ENCODE results near the gene POLR3A.
"Not testable (repeated sequence)": the region's sequence is repeated elsewhere in the genome, so short reads cannot be mapped to it uniquely, and the experiment has no call there.

POLR3A gene

DNA sequence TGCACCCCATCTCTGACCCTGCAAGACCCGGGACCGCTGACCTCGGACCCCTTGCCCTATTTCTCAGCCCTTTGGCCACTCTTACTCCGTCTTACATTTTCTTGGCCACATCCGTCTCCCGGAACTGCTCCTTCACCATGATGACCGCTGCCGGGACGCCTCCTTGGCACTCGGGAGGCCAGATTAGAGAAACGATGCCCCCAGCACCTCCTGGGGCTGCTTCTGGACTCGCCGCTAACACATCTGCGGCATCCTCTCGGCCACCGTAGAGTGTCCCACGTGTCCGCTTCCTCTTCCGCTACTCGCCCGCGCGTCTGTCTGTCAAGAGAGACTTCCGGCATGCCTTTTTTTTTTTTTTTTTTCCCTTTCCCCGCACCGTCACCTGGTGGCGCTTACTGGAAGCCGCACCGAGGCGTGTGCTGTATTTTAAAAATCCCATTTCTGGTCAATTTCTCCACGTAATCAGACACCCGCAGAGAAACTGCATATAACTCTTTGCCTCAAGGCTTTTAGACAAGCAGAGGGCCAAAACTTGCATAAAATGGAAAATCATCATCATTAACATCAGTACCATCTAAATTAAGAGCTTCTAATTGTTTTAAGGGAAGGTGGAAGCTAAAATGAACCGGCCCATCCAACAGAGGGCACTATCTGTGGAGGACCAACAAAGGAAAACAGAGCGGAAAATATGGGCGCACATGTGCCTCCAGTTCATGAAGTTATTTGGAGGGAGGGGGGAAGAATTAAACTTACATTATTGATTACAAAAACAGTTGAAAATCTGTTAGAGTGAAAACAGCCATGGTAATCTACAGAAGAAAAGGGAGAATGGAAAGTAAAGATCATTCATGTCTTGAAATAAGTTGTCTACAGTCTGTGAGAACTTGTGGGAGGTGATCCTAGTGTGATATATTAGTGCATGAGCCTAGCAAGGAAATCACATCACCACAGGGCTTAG, at the start of gene POLR3A:
Gene POLR3A (minus strand): TSS at position 247 of the 958 bp plus-strand sequence. CDS start 108 bp downstream, at position 139.
- TF ChIP-seq, protein P1, sequence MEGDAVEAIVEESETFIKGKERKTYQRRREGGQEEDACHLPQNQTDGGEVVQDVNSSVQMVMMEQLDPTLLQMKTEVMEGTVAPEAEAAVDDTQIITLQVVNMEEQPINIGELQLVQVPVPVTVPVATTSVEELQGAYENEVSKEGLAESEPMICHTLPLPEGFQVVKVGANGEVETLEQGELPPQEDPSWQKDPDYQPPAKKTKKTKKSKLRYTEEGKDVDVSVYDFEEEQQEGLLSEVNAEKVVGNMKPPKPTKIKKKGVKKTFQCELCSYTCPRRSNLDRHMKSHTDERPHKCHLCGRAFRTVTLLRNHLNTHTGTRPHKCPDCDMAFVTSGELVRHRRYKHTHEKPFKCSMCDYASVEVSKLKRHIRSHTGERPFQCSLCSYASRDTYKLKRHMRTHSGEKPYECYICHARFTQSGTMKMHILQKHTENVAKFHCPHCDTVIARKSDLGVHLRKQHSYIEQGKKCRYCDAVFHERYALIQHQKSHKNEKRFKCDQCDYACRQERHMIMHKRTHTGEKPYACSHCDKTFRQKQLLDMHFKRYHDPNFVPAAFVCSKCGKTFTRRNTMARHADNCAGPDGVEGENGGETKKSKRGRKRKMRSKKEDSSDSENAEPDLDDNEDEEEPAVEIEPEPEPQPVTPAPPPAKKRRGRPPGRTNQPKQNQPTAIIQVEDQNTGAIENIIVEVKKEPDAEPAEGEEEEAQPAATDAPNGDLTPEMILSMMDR (IDR thresholded peaks at IDR 0.05; ENCODE audit: extremely low read depth, missing control alignments), result peak; percentile 56

DNA sequence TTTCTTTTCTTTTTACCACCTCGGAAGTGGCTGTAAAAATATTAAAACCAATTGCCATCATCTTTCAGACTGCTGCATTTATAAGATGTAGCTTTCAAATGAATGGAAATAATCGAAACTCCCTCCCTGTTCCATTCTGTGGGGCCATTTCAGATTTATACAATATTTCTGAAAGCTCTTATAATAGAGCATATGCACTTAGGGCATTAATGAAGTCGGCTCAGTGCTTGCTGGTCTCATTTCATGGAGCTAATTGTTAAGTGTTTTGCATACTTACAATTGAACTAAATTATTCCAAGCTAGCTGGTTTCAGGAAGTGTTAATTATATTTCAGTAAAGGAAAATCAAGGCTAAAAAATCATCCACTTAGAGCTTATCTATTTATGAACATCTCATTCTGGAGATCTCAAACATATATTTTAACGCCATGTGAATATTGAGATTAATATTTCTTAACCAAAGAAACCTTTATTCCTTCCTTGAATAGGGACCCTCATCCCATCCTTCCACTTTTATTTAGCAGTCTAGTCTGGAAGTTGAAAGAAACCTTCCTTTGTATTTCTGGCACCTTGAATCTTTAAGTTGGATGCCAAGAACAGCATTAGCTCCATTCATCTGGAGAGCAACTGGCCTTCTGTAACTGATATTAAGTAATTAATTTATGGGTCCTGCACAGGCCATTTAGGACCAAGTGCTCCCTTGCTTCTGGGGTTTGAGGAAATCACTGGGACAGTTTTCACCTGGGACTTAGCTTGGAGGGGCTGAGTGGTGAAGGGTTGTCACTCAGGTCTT, 49.4 kb upstream of the POLR3A start:
- no peak for DNase-seq (ENCODE audit: low spot score)
- TF ChIP-seq, protein P1 (IDR thresholded peaks at IDR 0.05; ENCODE audit: extremely low read depth, missing control alignments), result no peak

More for the DNA sequence above, at the start of gene POLR3A:
- DNase-seq (ENCODE audit: low spot score), result peak; percentile 89

DNA sequence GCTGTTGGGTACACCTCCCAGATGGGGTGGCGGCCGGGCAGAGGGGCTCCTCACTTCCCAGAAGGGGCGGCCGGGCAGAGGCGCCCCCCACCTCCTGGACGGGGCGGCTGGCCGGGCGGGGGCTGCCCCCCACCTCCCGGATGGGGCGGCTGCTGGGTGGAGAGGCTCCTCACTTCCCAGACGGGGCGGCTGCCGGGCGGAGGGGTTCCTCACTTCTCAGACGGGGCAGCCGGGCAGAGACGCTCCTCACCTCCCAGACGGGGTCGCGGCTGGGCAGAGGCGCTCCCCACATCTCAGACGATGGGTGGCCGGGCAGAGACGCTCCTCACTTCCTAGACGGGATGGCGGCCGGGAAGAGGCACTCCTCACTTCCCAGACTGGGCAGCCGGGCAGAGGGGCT, 46.5 kb upstream of the POLR3A start:
- not testable (repeated sequence) for DNase-seq (ENCODE audit: low spot score)

DNA sequence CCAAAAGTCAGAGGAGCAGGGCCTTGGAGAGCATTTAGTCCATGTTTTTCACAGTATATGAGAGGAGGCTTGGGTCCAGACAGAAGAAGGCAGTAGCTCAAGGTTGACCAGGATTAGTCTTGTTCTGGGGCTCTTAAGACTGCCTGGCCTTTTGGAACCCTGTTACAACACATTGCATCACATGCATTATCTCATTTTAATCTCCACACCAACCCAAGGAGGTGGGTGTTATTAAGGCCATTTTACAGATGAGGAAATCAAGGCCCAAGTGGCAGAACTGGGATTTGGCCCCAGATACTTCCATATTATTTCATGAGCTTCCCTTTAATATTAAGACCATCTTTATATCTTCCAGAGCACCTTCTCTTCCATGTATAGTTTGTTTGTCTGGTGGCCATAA, 43.2 kb upstream of the POLR3A start:
- DNase-seq (ENCODE audit: low spot score), result no peak
- TF ChIP-seq, protein P1 (IDR thresholded peaks at IDR 0.05; ENCODE audit: extremely low read depth, missing control alignments), result no peak

DNA sequence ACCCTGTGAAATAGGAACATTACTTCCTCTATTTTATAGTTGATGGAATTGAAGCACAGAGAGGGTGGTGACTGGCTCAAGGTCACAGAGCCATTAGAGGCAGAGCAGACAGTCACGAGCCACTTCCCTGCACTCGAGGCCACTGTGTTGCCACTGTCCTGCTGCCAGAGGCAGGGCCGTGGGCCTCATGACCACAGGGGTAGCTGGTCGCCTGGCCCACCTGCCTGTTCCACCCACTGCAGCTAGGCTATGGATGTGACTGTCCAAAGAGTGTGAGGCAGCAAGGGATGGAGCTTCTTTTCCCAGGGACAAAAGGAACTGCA, 42.5 kb upstream of the POLR3A start:
- TF ChIP-seq, protein P1 (IDR thresholded peaks at IDR 0.05; ENCODE audit: extremely low read depth, missing control alignments), result no peak
- DNase-seq (ENCODE audit: low spot score), result no peak

DNA sequence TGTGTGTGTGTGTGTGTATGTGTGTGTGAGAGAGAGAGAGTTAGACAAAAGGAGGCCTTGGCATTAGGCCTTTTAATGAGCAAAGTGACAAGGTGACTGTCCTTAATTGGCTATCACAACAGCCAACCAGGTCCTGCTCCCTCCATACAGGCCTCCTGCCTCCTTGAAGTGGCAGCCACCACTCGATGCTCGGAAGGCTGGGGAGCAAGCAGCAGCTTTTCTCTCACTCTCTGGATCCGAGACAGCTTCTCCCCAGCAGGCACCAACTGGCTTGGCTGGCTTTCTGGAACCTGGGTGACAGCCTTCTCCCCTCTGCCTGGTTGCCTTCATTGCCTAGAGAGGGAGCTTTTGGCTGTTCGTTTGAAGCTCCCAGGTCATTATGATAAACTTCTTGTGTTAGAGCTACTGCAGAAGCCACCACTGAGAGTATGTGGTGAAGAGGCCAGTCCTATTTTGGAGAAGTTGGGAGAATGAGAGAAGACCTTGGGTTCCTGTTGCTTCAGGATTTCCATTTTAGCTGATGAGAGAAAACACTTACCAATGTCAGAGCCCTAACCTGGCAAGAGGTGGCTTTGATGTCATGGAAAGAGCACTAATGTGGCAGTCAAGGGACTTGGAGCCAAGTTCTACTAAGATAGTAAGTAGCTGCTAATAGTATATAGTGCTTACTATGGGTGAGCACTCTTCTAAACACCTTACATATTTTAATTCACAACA, 42.0 kb upstream of the POLR3A start:
- TF ChIP-seq, protein P1 (IDR thresholded peaks at IDR 0.05; ENCODE audit: extremely low read depth, missing control alignments), result no peak

DNA sequence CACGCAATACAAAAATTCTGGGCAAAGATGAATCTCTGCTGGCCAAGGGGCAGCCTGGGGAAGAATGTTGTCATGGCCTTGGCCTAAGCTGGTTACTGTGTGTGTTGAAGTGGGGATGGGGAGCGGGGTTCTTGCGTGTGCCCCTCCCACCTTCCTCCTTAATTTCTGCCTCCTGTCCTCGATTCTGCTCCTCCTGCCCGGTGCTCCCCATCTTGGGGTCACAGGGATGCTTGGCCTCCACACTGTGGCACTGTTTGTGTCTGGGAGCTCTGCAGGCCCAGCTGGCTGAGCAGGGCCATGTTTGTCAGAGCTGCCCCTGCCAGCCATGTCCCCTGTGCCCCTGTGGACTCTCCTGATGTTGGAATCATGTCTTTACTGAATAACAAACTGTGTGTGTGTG, 41.4 kb upstream of the POLR3A start:
- DNase-seq (ENCODE audit: low spot score), result no peak
- TF ChIP-seq, protein P1 (IDR thresholded peaks at IDR 0.05; ENCODE audit: extremely low read depth, missing control alignments), result no peak

More for the DNA sequence above, 42.0 kb upstream of the POLR3A start:
- no peak for DNase-seq (ENCODE audit: low spot score)

DNA sequence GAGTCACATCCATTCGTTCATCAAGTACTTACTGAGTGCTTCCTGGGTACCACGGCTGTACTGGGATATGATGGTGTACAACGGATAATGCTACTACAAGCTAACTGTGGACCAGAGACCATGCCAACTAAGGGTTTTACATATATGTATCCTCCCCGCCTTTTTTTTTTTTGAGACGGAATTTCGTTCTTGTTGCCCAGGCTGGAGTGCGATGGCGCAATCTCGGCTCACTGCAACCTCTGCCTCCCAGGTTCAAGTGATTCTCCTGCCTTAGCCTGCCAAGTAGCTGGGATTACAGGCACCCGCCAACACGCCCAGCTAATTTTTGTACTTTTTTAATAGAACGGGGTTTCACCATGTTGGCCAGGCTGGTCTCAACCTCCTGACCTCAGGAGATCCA, 40.7 kb upstream of the POLR3A start:
- DNase-seq (ENCODE audit: low spot score), result not testable (repeated sequence)
